ENCODE measurements around the gene TTC28. TPM values are rescaled to one million over a fixed set of nuclear protein-coding genes. Genes with fewer than 3 reads are reported as not detected.
"Not testable (repeated sequence)": the region's sequence is repeated elsewhere in the genome, so short reads cannot be mapped to it uniquely, and the experiment has no call there.

The TTC28 gene
- total RNA-seq, 2 donors from 2014 or later: 4.2 to 5.4 TPM

DNA sequence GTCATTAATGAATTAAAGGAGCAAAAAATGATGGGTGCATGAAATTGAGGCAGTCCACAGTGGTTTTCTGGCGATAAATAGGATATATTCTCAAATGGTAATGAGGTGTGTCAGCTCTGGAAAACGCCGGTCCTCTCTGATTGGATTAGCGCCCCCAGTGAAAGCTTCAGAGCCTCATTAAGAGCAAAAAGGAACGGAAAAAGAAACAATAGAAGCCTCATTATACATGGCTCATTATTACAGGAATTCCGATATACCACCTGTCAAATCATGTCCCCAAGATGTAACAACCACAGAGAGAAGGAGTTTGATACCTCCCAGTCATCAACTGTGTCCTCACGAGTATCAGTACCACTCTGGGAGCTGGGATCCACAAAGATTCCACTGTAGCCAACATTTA, 584.9 kb downstream of the TTC28 start:
- no peak for ATAC-seq (replicated peaks in 1 of 2)
- no peaks in the 10 kb centered on the region for H3K9me3 Mint-ChIP-seq

DNA sequence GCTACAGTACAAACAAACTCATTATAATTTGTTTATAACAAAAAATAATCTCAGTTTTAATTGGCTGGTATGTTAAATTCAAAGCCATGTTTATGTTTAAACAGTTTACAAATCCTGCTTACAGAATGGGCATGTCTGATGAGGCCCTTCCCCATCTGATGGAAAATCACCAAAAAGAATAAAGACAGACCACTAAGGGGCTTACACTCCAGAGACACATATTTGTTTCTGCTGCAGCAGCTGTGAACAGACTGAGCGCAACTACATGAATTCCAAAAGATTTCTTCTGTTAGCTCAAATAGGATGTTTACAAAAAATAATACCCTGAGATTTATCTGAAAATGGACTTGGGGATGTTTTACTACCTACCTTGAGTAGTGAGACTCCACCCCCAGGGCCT, 585.9 kb downstream of the TTC28 start:
- no peak for DNase-seq
- no peak for ATAC-seq (replicated peaks in 1 of 2)
- H3K36me3 Mint-ChIP-seq (ENCODE audit: insufficient read depth in 2 of 2): no peaks in the 10 kb centered on the region
- no peaks in the 10 kb centered on the region for H3K4me1 Mint-ChIP-seq (ENCODE audit: low read depth)
- H3K27ac Mint-ChIP-seq: no peak overlapping the region
- no peaks in the 10 kb centered on the region for H3K27me3 Mint-ChIP-seq (ENCODE audit: low read depth)
- no peak overlapping the region for H3K4me3 Mint-ChIP-seq
- H3K9me3 Mint-ChIP-seq: no peaks in the 10 kb centered on the region

More for the DNA sequence above, 584.9 kb downstream of the TTC28 start:
- DNase-seq: no peak
- Mint-ChIP-seq H3K4me3 (no peak overlapping the region), H3K27me3 (ENCODE audit: low read depth) (no peaks in the 10 kb centered on the region), H3K27ac (no peak overlapping the region), H3K4me1 (ENCODE audit: low read depth) (no peaks in the 10 kb centered on the region), H3K36me3 (ENCODE audit: insufficient read depth in 2 of 2) (no peaks in the 10 kb centered on the region)

DNA sequence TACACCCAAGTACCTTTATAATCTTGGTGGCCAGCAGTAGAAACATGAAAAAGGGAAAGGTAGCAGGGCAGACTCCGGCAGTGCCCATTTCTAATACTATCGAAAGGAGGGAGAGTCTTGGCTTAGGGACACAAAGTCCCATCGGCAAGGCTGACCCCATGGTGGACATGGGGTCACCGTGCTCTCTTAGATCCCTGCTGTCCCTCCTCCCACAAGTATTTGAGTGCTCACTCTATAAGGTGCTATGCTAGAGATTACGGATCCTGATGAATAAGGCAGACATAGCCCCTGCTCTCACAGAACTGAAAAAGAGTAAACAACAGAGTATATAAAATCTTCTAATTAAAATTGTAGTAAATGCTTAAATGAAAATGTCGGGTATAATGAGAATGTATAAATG, 588.2 kb downstream of the TTC28 start:
- peaks cover 0 to 1% of the 10 kb centered on the region in 2 donors for H3K9me3 Mint-ChIP-seq
- H3K4me3 Mint-ChIP-seq: no peak overlapping the region
- H3K36me3 Mint-ChIP-seq (ENCODE audit: insufficient read depth in 2 of 2): no peaks in the 10 kb centered on the region
- no peak for DNase-seq
- no peak for ATAC-seq (replicated peaks in 1 of 2)
- no peaks in the 10 kb centered on the region for H3K27me3 Mint-ChIP-seq (ENCODE audit: low read depth)
- no peak overlapping the region for H3K27ac Mint-ChIP-seq
- H3K4me1 Mint-ChIP-seq (ENCODE audit: low read depth): no peaks in the 10 kb centered on the region

DNA sequence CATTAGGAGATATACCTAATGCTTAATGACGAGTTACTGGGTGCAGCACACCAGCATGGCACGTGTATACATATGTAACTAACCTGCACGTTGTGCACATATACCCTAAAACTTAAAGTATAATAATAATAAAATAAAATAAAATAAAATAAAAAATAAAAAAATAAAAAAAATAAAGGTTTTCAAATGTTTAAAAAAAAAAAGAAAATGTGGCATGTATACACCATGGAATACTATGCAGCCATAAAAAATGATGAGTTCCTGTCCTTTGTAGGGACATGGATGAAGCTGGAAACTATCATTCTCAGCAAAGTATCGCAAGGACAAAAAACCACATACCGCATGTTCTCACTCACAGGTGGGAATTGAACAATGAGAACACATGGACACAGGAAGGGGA, 590.1 kb downstream of the TTC28 start:
- H3K4me3 Mint-ChIP-seq; H3K9me3 Mint-ChIP-seq; H3K27ac Mint-ChIP-seq; H3K4me1 Mint-ChIP-seq (ENCODE audit: low read depth); DNase-seq; ATAC-seq (replicated peaks in 1 of 2); H3K36me3 Mint-ChIP-seq (ENCODE audit: insufficient read depth in 2 of 2); H3K27me3 Mint-ChIP-seq (ENCODE audit: low read depth): not testable (repeated sequence)

DNA sequence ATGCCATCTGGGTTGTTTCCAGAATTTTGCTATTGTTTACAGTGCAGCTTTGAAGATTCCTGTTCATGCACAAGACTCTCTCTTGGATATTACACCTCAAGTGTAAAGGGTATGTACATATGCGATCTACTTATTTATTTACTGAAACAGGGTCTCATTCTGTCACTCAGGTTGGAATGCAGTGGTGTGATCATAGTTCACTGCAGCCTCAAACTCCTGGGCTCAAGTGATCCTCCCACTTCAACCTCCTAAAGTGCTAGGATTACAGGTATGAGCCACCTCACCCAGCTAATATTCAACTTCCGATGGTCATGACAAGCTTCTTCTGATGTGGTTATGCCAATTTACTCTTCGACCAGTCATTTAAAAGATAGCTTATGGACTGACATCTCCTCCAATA, 602.5 kb downstream of the TTC28 start:
- no peak for ATAC-seq (replicated peaks in 1 of 2)
- no peak overlapping the region for H3K27ac Mint-ChIP-seq
- no peak for DNase-seq
- no peaks in the 10 kb centered on the region for H3K4me1 Mint-ChIP-seq (ENCODE audit: low read depth)
- no peak overlapping the region for H3K4me3 Mint-ChIP-seq
- H3K36me3 Mint-ChIP-seq (ENCODE audit: insufficient read depth in 2 of 2): no peaks in the 10 kb centered on the region
- H3K9me3 Mint-ChIP-seq: no peaks in the 10 kb centered on the region
- H3K27me3 Mint-ChIP-seq (ENCODE audit: low read depth): no peaks in the 10 kb centered on the region

DNA sequence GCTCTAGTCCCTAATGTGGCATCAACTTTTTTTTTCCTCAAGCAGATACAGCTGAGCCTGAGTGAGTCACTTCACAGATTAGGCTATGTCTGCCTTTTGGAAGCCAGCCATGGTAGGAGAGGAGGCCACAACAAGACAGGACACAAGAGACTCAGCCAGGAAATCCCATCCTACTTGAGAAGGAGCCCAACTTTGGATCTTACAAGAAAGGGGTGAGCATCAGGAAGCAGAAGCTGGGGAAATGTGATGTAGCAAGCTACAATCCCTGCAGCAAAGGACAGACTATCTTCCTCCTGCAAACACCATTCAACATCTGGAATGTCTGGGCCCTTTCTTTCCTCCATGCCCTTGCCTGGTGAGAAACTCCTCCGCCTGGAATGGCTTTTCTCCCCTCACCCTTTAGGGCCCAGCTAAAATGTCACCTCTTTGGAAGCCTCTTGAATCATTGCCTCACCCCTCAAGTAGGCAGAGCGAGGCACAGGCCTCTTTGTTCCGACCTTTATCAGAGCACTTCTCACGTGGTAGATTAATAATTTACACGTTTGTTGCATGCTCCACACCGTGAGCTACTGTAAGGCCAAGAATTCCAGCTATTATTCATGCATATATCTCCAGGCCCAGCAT, 604.2 kb downstream of the TTC28 start:
- no peak overlapping the region for H3K27ac Mint-ChIP-seq
- DNase-seq (no peak), ATAC-seq (replicated peaks in 1 of 2) (no peak)
- no peaks in the 10 kb centered on the region for H3K27me3 Mint-ChIP-seq (ENCODE audit: low read depth)
- no peak overlapping the region for H3K4me3 Mint-ChIP-seq
- peaks cover 0 to 1% of the 10 kb centered on the region in 2 donors for H3K9me3 Mint-ChIP-seq
- H3K4me1 Mint-ChIP-seq (ENCODE audit: low read depth): no peaks in the 10 kb centered on the region
- H3K36me3 Mint-ChIP-seq (ENCODE audit: insufficient read depth in 2 of 2): no peaks in the 10 kb centered on the region

DNA sequence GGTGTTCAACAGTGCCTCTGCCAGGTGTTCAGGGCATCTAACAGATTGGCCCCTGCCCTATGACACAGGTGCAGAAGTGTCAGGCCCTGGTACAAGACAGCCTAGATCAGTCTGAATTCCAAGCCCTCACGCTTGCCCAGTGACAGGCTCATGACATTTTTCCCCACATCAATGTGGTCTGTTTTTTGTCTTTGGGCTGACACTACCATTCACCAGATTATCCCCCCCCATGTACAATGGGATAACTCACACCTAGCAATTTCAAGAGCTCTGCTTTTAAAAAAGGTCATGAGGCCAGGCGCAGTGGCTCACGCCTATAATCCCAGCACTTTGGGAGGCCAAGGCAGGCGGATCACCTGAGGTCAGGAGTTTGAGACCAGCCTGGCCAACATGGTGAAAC, 605.1 kb downstream of the TTC28 start:
- no peak overlapping the region for H3K27ac Mint-ChIP-seq
- no peaks in the 10 kb centered on the region for H3K4me1 Mint-ChIP-seq (ENCODE audit: low read depth)
- no peak for ATAC-seq (replicated peaks in 1 of 2)
- peaks cover 0 to 1% of the 10 kb centered on the region in 2 donors for H3K9me3 Mint-ChIP-seq
- no peaks in the 10 kb centered on the region for H3K27me3 Mint-ChIP-seq (ENCODE audit: low read depth)
- no peak for DNase-seq
- H3K4me3 Mint-ChIP-seq: no peak overlapping the region
- H3K36me3 Mint-ChIP-seq (ENCODE audit: insufficient read depth in 2 of 2): no peaks in the 10 kb centered on the region

DNA sequence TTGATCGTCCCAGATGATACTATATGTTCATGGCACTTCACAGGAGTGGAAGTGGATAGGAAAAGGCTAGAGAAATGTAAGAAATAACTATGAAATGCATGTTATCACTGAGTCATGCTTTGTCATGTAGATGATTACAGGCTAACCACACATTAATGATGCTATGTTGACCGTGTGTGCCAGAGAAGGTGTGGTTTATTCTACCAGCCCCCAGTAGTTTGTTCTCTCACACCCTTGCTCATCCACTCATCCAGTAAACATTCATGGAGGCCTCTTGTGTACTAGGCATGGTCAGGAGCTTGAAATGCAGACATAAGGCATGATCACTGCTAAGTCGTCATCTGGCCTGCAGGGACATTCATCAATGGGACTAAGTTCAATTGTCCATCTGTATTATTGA, 607.6 kb downstream of the TTC28 start:
- Mint-ChIP-seq H3K36me3 (ENCODE audit: insufficient read depth in 2 of 2) (no peaks in the 10 kb centered on the region), H3K9me3 (peaks cover 0 to 1% of the 10 kb centered on the region in 2 donors), H3K27ac (no peak overlapping the region), H3K4me1 (ENCODE audit: low read depth) (no peaks in the 10 kb centered on the region), H3K4me3 (no peak overlapping the region), H3K27me3 (ENCODE audit: low read depth) (no peaks in the 10 kb centered on the region)
- DNase-seq: no peak
- ATAC-seq (replicated peaks in 1 of 2): no peak

DNA sequence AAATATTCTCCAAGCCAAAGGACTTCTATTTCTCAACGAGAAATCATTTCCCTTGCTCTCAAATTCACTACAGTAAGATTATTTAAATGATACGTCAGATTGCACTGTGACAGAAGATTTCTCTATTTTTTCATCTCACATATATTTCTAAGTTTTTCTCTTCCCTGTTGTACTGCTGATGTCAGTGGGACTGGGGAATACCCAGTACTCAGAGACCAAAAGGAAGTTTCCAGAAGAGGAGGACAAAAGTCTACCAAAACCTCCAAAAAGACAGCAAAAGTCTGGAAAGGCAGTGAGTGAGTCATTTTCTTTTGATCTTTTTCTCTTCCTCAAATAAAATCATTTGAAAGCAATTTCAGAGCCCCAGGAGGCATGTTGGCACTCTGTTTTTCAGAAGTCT, 610.8 kb downstream of the TTC28 start:
- H3K4me1 Mint-ChIP-seq (ENCODE audit: low read depth): no peaks in the 10 kb centered on the region
- H3K9me3 Mint-ChIP-seq: peaks cover 0 to 1% of the 10 kb centered on the region in 2 donors
- no peak overlapping the region for H3K4me3 Mint-ChIP-seq
- H3K27me3 Mint-ChIP-seq (ENCODE audit: low read depth): no peaks in the 10 kb centered on the region
- DNase-seq (no peak), ATAC-seq (replicated peaks in 1 of 2) (no peak)
- no peaks in the 10 kb centered on the region for H3K36me3 Mint-ChIP-seq (ENCODE audit: insufficient read depth in 2 of 2)
- H3K27ac Mint-ChIP-seq: no peak overlapping the region

DNA sequence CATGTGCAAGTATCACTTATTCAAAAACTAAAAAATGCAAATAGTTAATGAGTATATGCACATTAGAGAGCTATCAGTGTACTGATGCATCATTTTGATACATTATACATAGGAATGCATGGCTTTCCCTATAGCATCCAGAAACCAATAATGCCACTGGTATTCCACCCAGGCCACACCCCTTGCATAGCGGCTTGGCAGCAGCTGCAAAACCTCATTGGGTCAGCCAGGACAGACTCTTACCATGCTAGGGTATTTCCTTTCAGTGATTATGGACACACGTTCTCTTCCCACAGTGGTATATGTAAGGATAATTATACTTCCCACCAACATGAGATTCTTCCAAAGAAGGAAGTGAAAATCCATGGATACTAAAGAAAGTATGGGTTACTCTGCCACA, 614.7 kb downstream of the TTC28 start:
- ATAC-seq (replicated peaks in 1 of 2): no peak
- Mint-ChIP-seq H3K27me3 (ENCODE audit: low read depth) (no peaks in the 10 kb centered on the region), H3K36me3 (ENCODE audit: insufficient read depth in 2 of 2) (peaks cover 0 to 3% of the 10 kb centered on the region in 2 donors), H3K4me3 (no peak overlapping the region), H3K27ac (no peak overlapping the region), H3K4me1 (ENCODE audit: low read depth) (no peaks in the 10 kb centered on the region), H3K9me3 (peaks cover 0 to 2% of the 10 kb centered on the region in 2 donors)
- DNase-seq: no peak

DNA sequence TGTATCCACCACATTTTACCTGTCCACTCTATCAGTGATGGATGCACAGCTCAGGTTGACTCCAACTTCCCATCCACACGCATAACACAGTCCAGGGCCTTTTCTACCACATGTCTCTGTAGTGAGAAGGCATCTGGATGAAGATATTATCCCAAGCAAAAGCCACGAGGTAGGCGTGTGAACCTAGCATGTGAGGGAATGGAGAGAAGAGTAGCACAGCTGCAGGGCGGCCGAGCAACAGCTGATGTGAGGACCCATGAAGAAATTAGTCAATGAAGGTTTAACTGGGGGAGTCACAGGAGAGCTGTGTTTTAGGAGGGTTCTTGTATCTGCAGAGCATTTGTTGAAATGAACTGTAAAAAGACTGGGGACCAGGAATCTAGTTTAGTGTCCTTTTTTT, 616.0 kb downstream of the TTC28 start:
- Mint-ChIP-seq H3K36me3 (ENCODE audit: insufficient read depth in 2 of 2) (peaks cover 0 to 3% of the 10 kb centered on the region in 2 donors), H3K4me1 (ENCODE audit: low read depth) (no peaks in the 10 kb centered on the region), H3K27me3 (ENCODE audit: low read depth) (no peaks in the 10 kb centered on the region), H3K27ac (no peak overlapping the region), H3K4me3 (no peak overlapping the region), H3K9me3 (peaks cover 0 to 2% of the 10 kb centered on the region in 2 donors)
- ATAC-seq (replicated peaks in 1 of 2) (no peak), DNase-seq (no peak)

DNA sequence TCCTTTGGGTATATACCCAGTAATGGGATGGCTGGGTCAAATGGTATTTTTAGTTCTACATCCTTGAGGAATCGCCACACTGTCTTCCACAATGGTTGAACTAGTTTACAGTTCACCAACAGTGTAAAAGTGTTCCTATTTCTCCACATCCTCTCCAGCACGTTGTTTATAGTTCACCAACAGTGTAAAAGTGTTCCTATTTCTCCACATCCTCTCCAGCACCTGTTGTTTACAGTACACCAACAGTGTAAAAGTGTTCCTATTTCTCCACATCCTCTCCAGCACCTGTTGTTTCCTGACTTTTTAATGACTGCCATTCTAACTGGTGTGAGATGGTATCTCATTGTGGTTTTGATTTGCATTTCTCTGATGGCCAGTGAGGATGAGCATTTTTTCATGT, 619.0 kb downstream of the TTC28 start:
- not testable (repeated sequence) for H3K27me3 Mint-ChIP-seq (ENCODE audit: low read depth); H3K9me3 Mint-ChIP-seq; H3K36me3 Mint-ChIP-seq (ENCODE audit: insufficient read depth in 2 of 2); H3K27ac Mint-ChIP-seq; DNase-seq; H3K4me1 Mint-ChIP-seq (ENCODE audit: low read depth); ATAC-seq (replicated peaks in 1 of 2); H3K4me3 Mint-ChIP-seq

DNA sequence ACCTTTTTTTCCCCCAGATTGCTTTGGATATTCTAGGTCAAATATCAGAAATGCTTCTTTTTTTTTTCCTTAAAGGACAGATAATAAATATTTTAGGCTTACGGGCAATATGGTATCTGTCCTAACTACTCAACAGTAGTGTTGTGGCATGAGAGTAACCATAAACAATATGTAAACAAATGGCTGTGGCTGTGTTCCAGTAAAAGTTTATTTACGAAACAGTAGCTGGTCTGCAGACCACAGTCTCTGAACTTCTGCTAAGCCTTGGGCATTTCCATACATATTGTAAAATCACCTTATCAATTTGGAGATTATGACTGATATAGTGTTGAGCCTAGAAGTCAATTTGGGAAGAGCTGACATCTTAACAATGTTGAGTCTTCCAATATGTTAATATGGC, 621.6 kb downstream of the TTC28 start:
- no peak for DNase-seq
- Mint-ChIP-seq H3K27me3 (ENCODE audit: low read depth) (no peaks in the 10 kb centered on the region), H3K4me3 (no peak overlapping the region), H3K4me1 (ENCODE audit: low read depth) (no peaks in the 10 kb centered on the region), H3K9me3 (peaks cover 0 to 2% of the 10 kb centered on the region in 2 donors), H3K36me3 (ENCODE audit: insufficient read depth in 2 of 2) (peaks cover 0 to 3% of the 10 kb centered on the region in 2 donors), H3K27ac (no peak overlapping the region)
- no peak for ATAC-seq (replicated peaks in 1 of 2)

DNA sequence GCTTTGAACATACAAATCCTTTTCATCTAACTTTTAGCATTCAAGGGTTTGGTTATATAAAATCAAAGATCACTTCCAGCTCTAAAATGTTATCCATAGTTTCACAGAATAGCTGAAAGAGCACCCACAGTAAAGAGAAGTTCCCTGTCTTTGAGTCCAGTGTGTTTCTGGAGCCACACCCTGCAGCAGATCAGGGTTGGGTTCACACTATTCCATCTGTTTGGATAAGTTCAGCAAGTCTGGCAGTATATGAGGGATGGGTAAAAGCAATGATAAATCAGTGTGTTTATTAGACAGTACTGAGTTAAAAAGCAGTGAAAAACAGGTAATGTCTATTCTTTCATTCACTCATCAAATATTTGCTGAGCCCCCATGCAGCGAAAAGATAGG, 624.8 kb downstream of the TTC28 start:
- no peak overlapping the region for H3K27ac Mint-ChIP-seq
- no peaks in the 10 kb centered on the region for H3K9me3 Mint-ChIP-seq
- no peaks in the 10 kb centered on the region for H3K36me3 Mint-ChIP-seq (ENCODE audit: insufficient read depth in 2 of 2)
- ATAC-seq (replicated peaks in 1 of 2) (no peak), DNase-seq (no peak)
- H3K27me3 Mint-ChIP-seq (ENCODE audit: low read depth): no peaks in the 10 kb centered on the region
- H3K4me3 Mint-ChIP-seq: no peak overlapping the region
- no peaks in the 10 kb centered on the region for H3K4me1 Mint-ChIP-seq (ENCODE audit: low read depth)

Data from activated T-cell treated with anti-CD3 and anti-CD28 coated beads, Interleukin-2, amount 50 U/mL, for 72 hours (primary cell).